Measurements from ENCODE around the gene PDXP.
A peak's percentile ranks its signal among the peaks of the same experiment; 100 is the strongest.
"Not testable (repeated sequence)": the region's sequence is repeated elsewhere in the genome, so short reads cannot be mapped to it uniquely, and the experiment has no call there.

PDXP gene
- total RNA-seq = 0 to 1.4 (median 0.58) reads per million in 9 experiments

GRCh38 chr22:37658133-37659065, at the start of gene PDXP:
Gene PDXP (plus strand): TSS chr22:37658723. CDS start chr22:37658783, 60 bp downstream.
- Mint-ChIP-seq H3K27ac (peak within 1 kb of the TSS; percentile 91 to 94), H3K27me3 (no peaks in the 10 kb centered on the region), H3K36me3 (ENCODE audit: insufficient read depth) (peaks cover 46% of the 10 kb centered on the region), H3K9me3 (no peaks in the 10 kb centered on the region), H3K4me3 (peak within 1 kb of the TSS; percentile 79 to 90), H3K4me1 (ENCODE audit: low read depth in 2 of 2) (peaks cover 37 to 38% of the 10 kb centered on the region in 2 donors)
- ATAC-seq (replicated peaks) (peak; percentile 93), DNase-seq (peak; percentile 96 to 97 (median 97))

- no peak for DNase-seq
- H3K4me1 Mint-ChIP-seq (ENCODE audit: low read depth in 2 of 2) = peaks cover 30 to 42% of the 10 kb centered on the region in 2 donors
Observed at GRCh38 chr22:37609240-37610152, 49.0 kb upstream of the PDXP start.

GRCh38 chr22:37610153-37610475, 48.4 kb upstream of the PDXP start:
- H3K27ac Mint-ChIP-seq = peak overlapping the region; percentile 90 to 96
- DNase-seq; H3K9me3 Mint-ChIP-seq; ATAC-seq (replicated peaks); H3K27me3 Mint-ChIP-seq: not testable (repeated sequence)
- peaks cover 31% of the 10 kb centered on the region for H3K36me3 Mint-ChIP-seq (ENCODE audit: insufficient read depth)
- peaks cover 24 to 37% of the 10 kb centered on the region in 2 donors for H3K4me1 Mint-ChIP-seq (ENCODE audit: low read depth in 2 of 2)
- H3K4me3 Mint-ChIP-seq = peak overlapping the region; percentile 86 to 90

More at GRCh38 chr22:37609240-37610152, 49.0 kb upstream of the PDXP start:
- Mint-ChIP-seq H3K27ac (peak overlapping the region; percentile 90 to 96), H3K36me3 (ENCODE audit: insufficient read depth) (peaks cover 28% of the 10 kb centered on the region), H3K27me3 (no peaks in the 10 kb centered on the region), H3K9me3 (no peaks in the 10 kb centered on the region), H3K4me3 (peak overlapping the region; percentile 86 to 90)
- no peak for ATAC-seq (replicated peaks)

- ATAC-seq (replicated peaks) (no peak), DNase-seq (no peak)
- Mint-ChIP-seq H3K4me1 (ENCODE audit: low read depth in 2 of 2) (peaks cover 19 to 32% of the 10 kb centered on the region in 2 donors), H3K4me3 (peak overlapping the region; percentile 86 to 90), H3K27me3 (no peaks in the 10 kb centered on the region), H3K36me3 (ENCODE audit: insufficient read depth) (peaks cover 30% of the 10 kb centered on the region), H3K27ac (peak overlapping the region in 1 of 2 donors; percentile 73), H3K9me3 (no peaks in the 10 kb centered on the region)
Observed at GRCh38 chr22:37610480-37611129, 47.9 kb upstream of the PDXP start.

- no peaks in the 10 kb centered on the region for H3K9me3 Mint-ChIP-seq
- peaks cover 31% of the 10 kb centered on the region for H3K36me3 Mint-ChIP-seq (ENCODE audit: insufficient read depth)
- ATAC-seq (replicated peaks) (no peak), DNase-seq (no peak)
- H3K4me1 Mint-ChIP-seq (ENCODE audit: low read depth in 2 of 2) = peaks cover 17 to 29% of the 10 kb centered on the region in 2 donors
- peak overlapping the region in 1 of 2 donors; percentile 73 for H3K27ac Mint-ChIP-seq
- no peaks in the 10 kb centered on the region for H3K27me3 Mint-ChIP-seq
- no peak overlapping the region for H3K4me3 Mint-ChIP-seq
Observed at GRCh38 chr22:37611207-37611606, 47.3 kb upstream of the PDXP start.

GRCh38 chr22:37616201-37617083, 42.1 kb upstream of the PDXP start:
- no peaks in the 10 kb centered on the region for H3K9me3 Mint-ChIP-seq
- no peak for ATAC-seq (replicated peaks)
- no peak for DNase-seq
- H3K4me1 Mint-ChIP-seq (ENCODE audit: low read depth in 2 of 2) = peaks cover 0 to 2% of the 10 kb centered on the region in 2 donors
- H3K27ac Mint-ChIP-seq = no peak overlapping the region
- no peak overlapping the region for H3K4me3 Mint-ChIP-seq
- H3K27me3 Mint-ChIP-seq = no peaks in the 10 kb centered on the region
- H3K36me3 Mint-ChIP-seq (ENCODE audit: insufficient read depth) = peaks cover 47% of the 10 kb centered on the region

GRCh38 chr22:37617431-37617830, 41.1 kb upstream of the PDXP start:
- Mint-ChIP-seq H3K4me3 (no peak overlapping the region), H3K36me3 (ENCODE audit: insufficient read depth) (peaks cover 45% of the 10 kb centered on the region), H3K27ac (no peak overlapping the region), H3K4me1 (ENCODE audit: low read depth in 2 of 2) (peaks cover 0 to 2% of the 10 kb centered on the region in 2 donors), H3K9me3 (no peaks in the 10 kb centered on the region), H3K27me3 (no peaks in the 10 kb centered on the region)
- ATAC-seq (replicated peaks) (no peak), DNase-seq (no peak)

- H3K4me3 Mint-ChIP-seq = no peak overlapping the region
- H3K27ac Mint-ChIP-seq = no peak overlapping the region
- peaks cover 40% of the 10 kb centered on the region for H3K36me3 Mint-ChIP-seq (ENCODE audit: insufficient read depth)
Observed at GRCh38 chr22:37618072-37618656, 40.4 kb upstream of the PDXP start.

GRCh38 chr22:37618674-37619073, 39.8 kb upstream of the PDXP start:
- Mint-ChIP-seq H3K36me3 (ENCODE audit: insufficient read depth) (peaks cover 42% of the 10 kb centered on the region), H3K27ac (no peak overlapping the region), H3K4me1 (ENCODE audit: low read depth in 2 of 2) (peaks cover 2 to 3% of the 10 kb centered on the region in 2 donors), H3K27me3 (no peaks in the 10 kb centered on the region), H3K4me3 (no peak overlapping the region), H3K9me3 (no peaks in the 10 kb centered on the region)
- no peak for DNase-seq
- ATAC-seq (replicated peaks) = no peak

More at GRCh38 chr22:37618072-37618656, 40.4 kb upstream of the PDXP start:
- no peaks in the 10 kb centered on the region for H3K27me3 Mint-ChIP-seq
- H3K9me3 Mint-ChIP-seq = no peaks in the 10 kb centered on the region
- ATAC-seq (replicated peaks) (no peak), DNase-seq (no peak)
- peaks cover 0 to 2% of the 10 kb centered on the region in 2 donors for H3K4me1 Mint-ChIP-seq (ENCODE audit: low read depth in 2 of 2)

- Mint-ChIP-seq H3K4me1 (ENCODE audit: low read depth in 2 of 2) (peaks cover 6 to 8% of the 10 kb centered on the region in 2 donors), H3K27ac (peak overlapping the region in 1 of 2 donors; percentile 74), H3K9me3 (no peaks in the 10 kb centered on the region), H3K4me3 (no peak overlapping the region), H3K36me3 (ENCODE audit: insufficient read depth) (peaks cover 41% of the 10 kb centered on the region), H3K27me3 (no peaks in the 10 kb centered on the region)
- DNase-seq (no peak), ATAC-seq (replicated peaks) (no peak)
Observed at GRCh38 chr22:37619991-37620390, 38.5 kb upstream of the PDXP start.

GRCh38 chr22:37621352-37621860, 37.1 kb upstream of the PDXP start:
- Mint-ChIP-seq H3K36me3 (ENCODE audit: insufficient read depth) (peaks cover 37% of the 10 kb centered on the region), H3K27me3 (no peaks in the 10 kb centered on the region), H3K4me1 (ENCODE audit: low read depth in 2 of 2) (peaks cover 13 to 19% of the 10 kb centered on the region in 2 donors), H3K9me3 (no peaks in the 10 kb centered on the region), H3K27ac (no peak overlapping the region), H3K4me3 (no peak overlapping the region)
- DNase-seq (no peak), ATAC-seq (replicated peaks) (no peak)

All from effector memory CD8-positive, alpha-beta T cell (primary cell).